HCT116 (cell line): ENCODE data around the gene ATF6B. TPM values are rescaled to one million over a fixed set of nuclear protein-coding genes. Genes with fewer than 3 reads are reported as not detected.

Source experiments
- ATAC-seq: fragments of 200-7000 bp; cut with Tn5 transposase; 2 replicates; pipeline ENCODE4 v1.9.1; 2020; ENCODE audit warnings: mild to moderate bottlenecking, moderate library complexity
- BruUV-seq: library from RNA; stranded (reverse); fragments of 400-500 nt; replicated peaks from 2 replicates; lab custom pipeline; 2021; lab: Mats Ljungman, UMichigan
- CTCF ChIA-PET: fragments of 300-600 bp; sonication (Branson Sonifier 250); formaldehyde crosslinking; loops from one replicate; lab custom pipeline; 2021; ENCODE audit warnings: antibody characterized with exemption; lab: Charles Lee
- POLR2A ChIA-PET: fragments of 300-600, 350-600 bp; sonication (Branson Sonifier 250); formaldehyde crosslinking; loops from one replicate; lab custom pipeline; 2021; ENCODE audit warnings: antibody characterized with exemption; lab: Charles Lee
- RAD21 ChIA-PET, 2 experiments: fragments of 300-600 bp; sonication (Branson Sonifier 250); formaldehyde crosslinking; loops; one replicate each; lab custom pipeline; 2023; ENCODE audit warnings: low total read pairs in 2 of 2; ENCODE audit not compliant: uncharacterized antibody in 2 of 2, unreplicated experiment in 2 of 2, low non-redundant PET in 1 of 2; lab: Charles Lee
- DNase-seq: peaks from one replicate; pipeline ENCODE4 v3.0.0-alpha.2; 2010; ENCODE audit warnings: low read depth, low spot score
- H2AFZ ChIP-seq: fragments of 200-600 bp; shearing (Covaris generic), sonication (generic); 2 replicates; pipeline ENCODE4 v1.6.1; 2017; ENCODE audit warnings: low read depth, mixed run types, mixed read lengths, antibody characterized with exemption, low read length; ENCODE audit not compliant: poor library complexity, severe bottlenecking
- H3K27ac ChIP-seq: 2 replicates; pipeline ENCODE4 v1.5.1; 2012; ENCODE audit warnings: low read depth, low read length
- H3K27me3 ChIP-seq: fragments of 200-600 bp; sonication (generic); 2 replicates; pipeline ENCODE4 v1.6.1; 2016; ENCODE audit warnings: mixed run types, low read length, mixed read lengths; ENCODE audit not compliant: insufficient read depth
- H3K36me3 ChIP-seq, 2 experiments: fragments of 200-500 bp in 1 of 2; fragments of 200-600 bp in 1 of 2; sonication (Bioruptor generic) in 1 of 2; sonication (generic) in 1 of 2; 2 replicates each; pipeline versions ENCODE4 v1.5.1 to v1.6.1; 2014 to 2016; ENCODE audit warnings: low read length in 2 of 2, inconsistent platforms in 1 of 2, mixed read lengths in 1 of 2, mixed run types in 1 of 2; ENCODE audit not compliant: insufficient read depth in 2 of 2, control insufficient read depth in 1 of 2
- H3K4me1 ChIP-seq, 2 experiments: fragments of 200-600 bp in 1 of 2; sonication (generic) in 1 of 2; 2 replicates each; pipeline versions ENCODE4 v1.5.1 to v1.6.1; 2012 to 2017; ENCODE audit warnings: low read length in 2 of 2, inconsistent platforms in 1 of 2, mild to moderate bottlenecking in 1 of 2, mixed read lengths in 1 of 2, mixed run types in 1 of 2, moderate library complexity in 1 of 2; ENCODE audit not compliant: insufficient read depth in 2 of 2, control insufficient read depth in 1 of 2
- H3K4me2 ChIP-seq: fragments of 200-600 bp; sonication (generic); 2 replicates; pipeline ENCODE4 v1.6.1; 2017; ENCODE audit warnings: mixed run types, low read length, mixed read lengths
- H3K4me3 ChIP-seq, 2 experiments: fragments of 200-600 bp in 1 of 2; sonication (generic) in 1 of 2; replicated peaks in 1 of 2; 2 replicates each; pipeline ENCODE4 v1.5.1; 2011 to 2016; ENCODE audit warnings: low read length in 2 of 2, control low read depth in 1 of 2, low read depth in 1 of 2, mild to moderate bottlenecking in 1 of 2, mixed read lengths in 1 of 2, mixed run types in 1 of 2
- H3K79me2 ChIP-seq: fragments of 200-600 bp; sonication (generic); 2 replicates; pipeline ENCODE4 v1.6.1; 2017; ENCODE audit warnings: mild to moderate bottlenecking, mixed run types, low read length, moderate library complexity, mixed read lengths; ENCODE audit not compliant: insufficient read depth
- H3K9ac ChIP-seq: fragments of 200-600 bp; sonication (generic); 2 replicates; pipeline ENCODE4 v1.6.1; 2016; ENCODE audit warnings: low read length, mixed read lengths
- H3K9me2 ChIP-seq: fragments of 200-600 bp; sonication (generic), shearing (Covaris generic); 2 replicates; pipeline ENCODE4 v1.6.1; 2017; ENCODE audit warnings: mixed run types, mild to moderate bottlenecking, moderate library complexity; ENCODE audit not compliant: insufficient read depth
- H3K9me3 ChIP-seq, 2 experiments: fragments of 200-500 bp in 1 of 2; fragments of 200-600 bp in 1 of 2; sonication (Bioruptor generic) in 1 of 2; sonication (generic) in 1 of 2; 2 replicates each; pipeline ENCODE4 v1.6.1; 2014 to 2017; ENCODE audit warnings: low read length in 2 of 2, mixed read lengths in 2 of 2, inconsistent platforms in 1 of 2, low read depth in 1 of 2, mild to moderate bottlenecking in 1 of 2, mixed run types in 1 of 2, moderate library complexity in 1 of 2; ENCODE audit not compliant: control insufficient read depth in 1 of 2, insufficient read depth in 1 of 2
- H4K20me1 ChIP-seq: fragments of 200-600 bp; sonication (generic), shearing (Covaris generic); 2 replicates; pipeline ENCODE4 v1.6.1; 2017; ENCODE audit warnings: mixed run types, mild to moderate bottlenecking, moderate library complexity; ENCODE audit not compliant: insufficient read depth
- ATF3 ChIP-seq: IDR thresholded peaks from 2 replicates; pipeline ENCODE4 v1.6.1; 2012
- CBX3 ChIP-seq: IDR thresholded peaks from 2 replicates; pipeline ENCODE4 v1.6.1; 2012; ENCODE audit warnings: low read depth
- EGR1 ChIP-seq: IDR thresholded peaks from 2 replicates; pipeline ENCODE4 v1.6.1; 2012; ENCODE audit warnings: low read depth
- FOSL1 ChIP-seq: IDR thresholded peaks from 2 replicates; pipeline ENCODE4 v1.6.1; 2012; ENCODE audit warnings: low read depth
- POLR2A ChIP-seq: IDR thresholded peaks from 2 replicates; pipeline ENCODE4 v1.7.0; 2011; ENCODE audit warnings: borderline replicate concordance; ENCODE audit not compliant: insufficient read depth, insufficient read length; ENCODE audit errors: extremely low read depth
- RAD21 ChIP-seq: IDR thresholded peaks from 2 replicates; pipeline ENCODE4 v1.6.1; 2012; ENCODE audit warnings: low read depth, mild to moderate bottlenecking
- SIN3A ChIP-seq: IDR thresholded peaks from 2 replicates; pipeline ENCODE4 v1.6.1; 2012; ENCODE audit warnings: low read depth
- SRF ChIP-seq: IDR thresholded peaks from 2 replicates; pipeline ENCODE4 v1.6.1; 2012; ENCODE audit warnings: low read depth
- ZFX ChIP-seq: fragments of 450-650 bp; IDR thresholded peaks from 2 replicates; pipeline ENCODE4 v1.6.1; 2017
- ZNF274 ChIP-seq: fragments of 200-500 bp; sonication (Bioruptor generic); IDR thresholded peaks from 2 replicates; pipeline ENCODE4 v1.6.1; 2014; ENCODE audit warnings: mild to moderate bottlenecking, low read depth, low read length, inconsistent platforms
- intact Hi-C: fragments of 100-400 bp; cut with micrococcal nuclease; formaldehyde crosslinking; loops from 2 replicates; pipeline ENCODE4 v1.10.0; 2022
- total RNA-seq: library from RNA; stranded (reverse); gene quantifications from one replicate; pipeline ENCODE4 v1.2.1, GENCODE V29; 2021; ENCODE audit not compliant: unreplicated experiment
- TF ChIP-seq, protein P1 (sequence below): IDR thresholded peaks from 2 replicates; pipeline ENCODE4 v1.6.1; 2011; ENCODE audit warnings: mild to moderate bottlenecking, low read length, moderate library complexity; ENCODE audit not compliant: insufficient replicate concordance; ENCODE audit errors: extremely low read depth
- TF ChIP-seq, protein P2 (sequence below): IDR thresholded peaks from 2 replicates; pipeline ENCODE4 v1.6.1; 2012

ATF6B gene
- total RNA-seq, 1 experiment from 2014 or later, result 63.9 TPM

DNA sequence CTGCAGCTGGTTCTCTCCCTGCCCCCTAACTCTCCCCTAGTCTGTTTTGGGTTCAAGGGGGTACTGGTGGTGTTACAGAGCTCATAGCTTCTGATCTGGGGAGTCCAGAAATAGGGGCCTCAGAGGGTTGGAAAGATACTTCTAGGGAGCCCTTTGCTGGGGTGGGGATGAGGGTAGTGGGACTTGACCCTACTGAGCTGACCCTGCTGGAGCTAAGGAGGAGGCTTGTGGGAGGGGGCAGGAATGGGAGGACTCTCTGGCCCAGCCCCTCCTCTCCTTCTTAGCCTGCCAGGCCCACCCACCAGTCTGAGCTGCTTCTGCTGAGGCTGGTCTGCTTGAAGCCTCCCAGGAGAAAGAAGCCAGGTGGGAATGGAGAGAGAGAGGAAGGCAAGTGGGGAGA is 36.2 kb upstream of the ATF6B start, which contains the start of gene EGFL8:
EGFL8 (plus strand) TSS at position 301 of the 400 bp plus-strand sequence. CDS start 1,571 bp downstream, outside the sequence.
- BruUV-seq, result no TSS peak
- POLR2A ChIA-PET, result interaction anchor here (1.6 kb wide), 1 partner anchor 13 kb away, joined by 6 read pairs; no protein-coding TSS in a partner anchor
- DNase-seq, result no peak
- H3K9me3 ChIP-seq, result no peaks in the 10 kb centered on the region
- no peak within 1 kb of the TSS for H2AFZ ChIP-seq
- H3K4me3 ChIP-seq, result no peak within 1 kb of the TSS
- H3K27me3 ChIP-seq, result no peaks in the 10 kb centered on the region
- intact Hi-C loops, result no loop called here
- CTCF ChIA-PET, result no interaction called here
- H3K36me3 ChIP-seq, result peaks cover 4 to 6% of the 10 kb centered on the region in 2 experiments; a peak in 3 of 4 replicates
- no peaks in the 10 kb centered on the region for H4K20me1 ChIP-seq
- no peak for ATAC-seq
- H3K27ac ChIP-seq, result no peak within 1 kb of the TSS
- H3K79me2 ChIP-seq, result no peaks in the 10 kb centered on the region
- H3K4me1 ChIP-seq, result no peaks in the 10 kb centered on the region
- TF ChIP-seq CBX3 (no peak), RAD21 (no peak), SRF (no peak), ZFX (no peak), FOSL1 (no peak)
- TF ChIP-seq, protein P1, sequence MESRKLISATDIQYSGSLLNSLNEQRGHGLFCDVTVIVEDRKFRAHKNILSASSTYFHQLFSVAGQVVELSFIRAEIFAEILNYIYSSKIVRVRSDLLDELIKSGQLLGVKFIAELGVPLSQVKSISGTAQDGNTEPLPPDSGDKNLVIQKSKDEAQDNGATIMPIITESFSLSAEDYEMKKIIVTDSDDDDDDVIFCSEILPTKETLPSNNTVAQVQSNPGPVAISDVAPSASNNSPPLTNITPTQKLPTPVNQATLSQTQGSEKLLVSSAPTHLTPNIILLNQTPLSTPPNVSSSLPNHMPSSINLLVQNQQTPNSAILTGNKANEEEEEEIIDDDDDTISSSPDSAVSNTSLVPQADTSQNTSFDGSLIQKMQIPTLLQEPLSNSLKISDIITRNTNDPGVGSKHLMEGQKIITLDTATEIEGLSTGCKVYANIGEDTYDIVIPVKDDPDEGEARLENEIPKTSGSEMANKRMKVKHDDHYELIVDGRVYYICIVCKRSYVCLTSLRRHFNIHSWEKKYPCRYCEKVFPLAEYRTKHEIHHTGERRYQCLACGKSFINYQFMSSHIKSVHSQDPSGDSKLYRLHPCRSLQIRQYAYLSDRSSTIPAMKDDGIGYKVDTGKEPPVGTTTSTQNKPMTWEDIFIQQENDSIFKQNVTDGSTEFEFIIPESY, result no peak
- TF ChIP-seq, all 23 proteins: peak for 0
- no peaks in the 10 kb centered on the region for H3K9me2 ChIP-seq
- H3K9ac ChIP-seq, result no peak within 1 kb of the TSS
- H3K4me2 ChIP-seq, result no peak within 1 kb of the TSS
- RAD21 ChIA-PET, result no interaction called here

- no peak overlapping the region for H3K9ac ChIP-seq
- no peaks in the 10 kb centered on the region for H3K9me2 ChIP-seq
- RAD21 ChIA-PET, result no interaction called here
- POLR2A ChIA-PET, result interaction anchor here (1.6 kb wide), 1 partner anchor 13 kb away, joined by 6 read pairs; no protein-coding TSS in a partner anchor
- no peak overlapping the region for H3K4me2 ChIP-seq
- H3K79me2 ChIP-seq, result no peaks in the 10 kb centered on the region
- BruUV-seq, result no TSS peak
- peaks cover 3 to 4% of the 10 kb centered on the region in 2 experiments; a peak in 3 of 4 replicates for H3K36me3 ChIP-seq
- ATAC-seq, result no peak
- no peak for DNase-seq
- no peaks in the 10 kb centered on the region for H3K4me1 ChIP-seq
- H3K4me3 ChIP-seq, result no peak overlapping the region
- no peak overlapping the region for H3K27ac ChIP-seq
- CTCF ChIA-PET, result no interaction called here
- H2AFZ ChIP-seq, result no peak overlapping the region
- TF ChIP-seq SIN3A, result no peak
- no peak for TF ChIP-seq ATF3
- TF ChIP-seq CBX3, result no peak
- TF ChIP-seq POLR2A, result no peak
- TF ChIP-seq, protein P2, sequence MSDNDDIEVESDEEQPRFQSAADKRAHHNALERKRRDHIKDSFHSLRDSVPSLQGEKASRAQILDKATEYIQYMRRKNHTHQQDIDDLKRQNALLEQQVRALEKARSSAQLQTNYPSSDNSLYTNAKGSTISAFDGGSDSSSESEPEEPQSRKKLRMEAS, result no peak
- TF ChIP-seq EGR1, result no peak
- TF ChIP-seq RAD21, result no peak
- no peak for TF ChIP-seq ZNF274
- no peaks in the 10 kb centered on the region for H3K27me3 ChIP-seq
- no peaks in the 10 kb centered on the region for H3K9me3 ChIP-seq
- intact Hi-C loops, result no loop called here
- no peaks in the 10 kb centered on the region for H4K20me1 ChIP-seq
These were observed 35.7 kb upstream of the ATF6B start for GRCh38 chr6:32163559-32164258.
